HG03571 (cell line): ENCODE results near the gene INPP5A.

Experiments used
- ATAC-seq: cut with Tn5 transposase; IDR thresholded peaks from one replicate; pipeline ENCODE4 v1.9.1; 2021; ENCODE audit not compliant: unreplicated experiment

Gene INPP5A

GRCh38 chr10:132687893-132688579 is 150.4 kb downstream of the INPP5A start:
- no peak for ATAC-seq

- ATAC-seq, result no peak
Observed at GRCh38 chr10:132688580-132689420, 151.2 kb downstream of the INPP5A start.

GRCh38 chr10:132689721-132690360 is 152.3 kb downstream of the INPP5A start:
- ATAC-seq, result no peak

GRCh38 chr10:132690401-132690800 is 152.8 kb downstream of the INPP5A start:
- no peak for ATAC-seq

- ATAC-seq, result no peak
Observed at GRCh38 chr10:132690821-132691610, 153.4 kb downstream of the INPP5A start.

GRCh38 chr10:132691711-132692153 is 154.1 kb downstream of the INPP5A start:
- no peak for ATAC-seq

DNA sequence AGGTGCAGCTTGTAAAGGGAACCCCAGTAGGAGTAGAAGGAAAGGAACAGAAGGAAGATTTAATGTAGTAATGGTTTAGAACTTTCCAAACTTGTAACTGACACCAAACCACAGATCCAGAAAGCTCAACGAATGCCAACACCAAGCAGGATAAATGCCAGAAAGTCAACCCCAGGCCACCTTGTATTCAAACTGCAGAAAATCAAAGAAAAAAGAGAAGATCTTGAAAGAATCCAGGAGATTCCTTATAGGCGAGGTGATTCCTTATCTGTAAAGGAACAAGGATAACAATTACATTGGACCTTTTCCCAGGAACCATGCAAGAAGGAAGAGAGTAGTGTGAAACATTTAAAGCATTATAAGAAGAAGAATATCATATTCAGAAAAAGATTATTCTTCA is 154.7 kb downstream of the INPP5A start:
- no peak for ATAC-seq

GRCh38 chr10:132693676-132694075 is 156.1 kb downstream of the INPP5A start:
- no peak for ATAC-seq

GRCh38 chr10:132696204-132696603 is 158.6 kb downstream of the INPP5A start:
- no peak for ATAC-seq

DNA sequence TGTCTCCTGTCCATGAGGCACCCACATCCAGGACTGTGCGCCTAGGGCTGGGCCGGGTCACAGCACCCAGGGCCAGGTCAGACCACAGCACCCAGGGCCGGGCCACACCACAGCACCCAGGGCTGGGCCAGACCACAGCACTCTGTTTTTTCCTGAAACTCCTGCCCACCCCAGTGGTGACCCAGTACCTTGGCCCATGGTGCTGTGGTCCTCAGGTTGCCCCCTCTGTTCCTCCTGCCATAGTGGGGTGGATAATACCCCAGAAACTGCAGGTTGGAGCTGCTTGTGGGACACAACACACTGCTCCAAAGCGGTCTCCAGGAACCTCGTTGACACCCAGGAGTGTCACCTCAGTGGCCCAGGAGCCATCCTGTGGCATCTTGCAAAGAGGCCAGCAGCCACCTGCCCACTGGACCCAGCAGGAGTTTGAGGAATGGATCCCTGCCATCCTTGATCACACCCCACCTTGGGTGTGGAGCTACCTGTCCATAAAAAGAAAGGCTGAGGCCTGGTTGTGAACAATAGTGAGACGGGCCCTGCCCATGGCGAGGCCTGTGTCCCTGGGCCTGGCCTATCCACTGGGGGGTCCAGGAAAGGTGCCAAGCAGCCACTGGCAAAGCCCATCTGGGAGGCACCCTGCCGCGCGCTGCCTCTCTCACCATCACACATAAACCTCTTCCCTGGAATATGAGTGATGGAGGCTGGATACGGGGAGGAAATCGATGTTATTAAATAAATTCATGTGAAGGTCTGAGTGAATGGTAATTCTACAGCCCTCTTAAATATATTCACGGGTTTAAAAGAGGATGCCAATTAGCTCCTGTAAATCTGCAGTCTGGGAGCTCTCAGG is 159.4 kb downstream of the INPP5A start:
- no peak for ATAC-seq

DNA sequence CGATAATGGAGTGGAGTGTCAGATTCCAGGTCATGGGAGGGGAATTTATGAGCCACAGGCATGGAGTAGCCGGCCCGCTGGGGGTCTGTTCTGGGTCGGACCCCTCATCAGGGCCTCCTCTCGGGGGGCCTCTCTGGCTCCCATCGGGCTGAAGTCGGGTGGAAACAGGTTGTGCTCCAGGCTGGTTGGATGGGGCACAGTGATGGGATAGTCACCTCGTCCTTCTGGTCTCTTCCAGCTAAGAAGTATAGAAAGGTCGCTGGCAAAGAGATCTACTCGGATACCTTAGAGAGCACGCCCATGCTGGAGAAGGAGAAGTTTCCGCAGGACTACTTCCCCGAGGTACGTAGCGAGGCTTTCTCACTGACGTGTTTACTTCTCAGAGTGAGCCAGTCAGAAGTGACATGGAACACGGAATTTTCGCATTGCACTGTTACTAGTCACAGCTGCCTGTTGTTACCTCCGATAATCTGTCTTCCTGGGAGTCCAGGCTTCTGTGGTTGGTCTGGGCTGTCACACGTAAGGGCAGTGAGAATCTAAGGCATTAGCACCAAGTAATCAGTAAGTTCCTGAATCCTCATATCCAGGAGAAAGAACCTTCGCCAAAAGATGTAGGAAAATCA is 160.1 kb downstream of the INPP5A start:
- no peak for ATAC-seq

DNA sequence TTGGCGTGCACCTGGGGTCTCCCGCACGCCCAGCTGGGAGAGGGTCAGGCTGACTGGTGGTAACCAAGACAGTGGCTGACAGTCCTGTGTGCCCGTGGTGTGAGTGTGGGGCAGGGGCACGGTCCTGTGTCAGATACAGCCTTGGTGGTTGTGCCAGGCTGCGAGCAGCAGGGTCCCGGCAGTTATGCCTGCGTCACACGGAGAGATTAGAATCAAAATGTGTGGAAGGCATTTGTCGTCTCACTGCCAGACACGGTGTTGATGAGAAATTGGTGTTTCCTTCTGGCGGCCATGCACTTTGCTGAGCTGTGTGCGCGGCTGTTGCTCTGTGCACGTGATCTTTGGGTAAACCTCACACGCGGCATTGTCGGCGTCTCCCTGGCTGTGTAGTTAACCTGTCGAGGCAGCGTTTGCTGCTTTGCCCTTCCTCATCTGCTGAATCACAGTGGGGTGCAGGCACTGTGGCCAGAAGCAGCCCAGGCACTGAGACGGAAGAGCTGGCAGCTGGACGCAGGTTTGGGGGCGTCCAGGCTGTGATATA is 160.7 kb downstream of the INPP5A start:
- ATAC-seq, result no peak

- ATAC-seq, result no peak
Observed at GRCh38 chr10:132698761-132699391, 161.3 kb downstream of the INPP5A start.

- ATAC-seq, result no peak
Observed at GRCh38 chr10:132699411-132700155, 162.0 kb downstream of the INPP5A start.

DNA sequence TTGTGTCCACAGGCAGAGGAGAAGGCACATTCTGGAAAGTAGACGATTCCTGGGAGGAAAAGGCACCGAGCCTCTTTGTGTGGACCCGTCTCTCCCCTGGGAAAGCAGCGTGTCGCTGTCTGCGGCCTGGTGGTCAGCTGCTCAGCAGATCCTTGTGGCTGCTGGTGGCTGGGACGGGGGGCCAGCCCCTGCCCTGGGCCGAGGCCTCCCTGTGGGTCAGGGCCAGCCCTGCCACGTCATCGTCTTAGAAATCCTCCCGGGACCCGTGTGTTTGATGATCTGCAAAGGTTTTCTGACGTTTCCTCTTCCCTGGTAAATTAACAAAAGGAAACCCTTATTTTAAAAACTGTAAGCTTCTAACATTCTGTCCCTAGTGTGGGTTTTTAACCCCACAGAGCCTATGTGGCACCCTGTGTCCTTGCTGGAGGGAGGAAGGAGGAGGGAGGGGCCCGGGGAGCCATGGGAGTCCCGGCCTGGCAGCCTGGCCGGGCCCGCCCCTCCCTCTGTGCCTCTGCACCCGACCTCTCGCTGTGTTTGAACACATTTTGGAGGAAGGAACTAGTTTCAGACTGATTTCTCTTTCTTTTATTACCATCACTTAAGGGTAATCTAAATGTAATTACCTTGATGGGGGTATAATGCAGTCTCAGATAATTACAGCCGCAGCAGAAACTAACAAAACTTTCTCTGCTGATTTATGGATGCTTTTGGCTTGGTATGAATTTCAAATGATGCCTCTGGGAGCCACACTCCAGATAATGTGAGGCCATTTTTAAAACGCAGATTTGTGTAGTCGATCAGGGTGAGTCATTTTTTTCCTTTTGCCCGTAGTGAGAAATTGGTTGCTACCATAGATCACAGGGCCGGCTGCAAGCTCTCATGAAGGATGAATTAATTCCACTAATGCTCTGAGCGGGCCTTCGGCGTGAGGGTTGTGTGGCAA is 162.8 kb downstream of the INPP5A start:
- no peak for ATAC-seq

- ATAC-seq, result no peak
Observed at GRCh38 chr10:132701099-132701845, 163.7 kb downstream of the INPP5A start.

DNA sequence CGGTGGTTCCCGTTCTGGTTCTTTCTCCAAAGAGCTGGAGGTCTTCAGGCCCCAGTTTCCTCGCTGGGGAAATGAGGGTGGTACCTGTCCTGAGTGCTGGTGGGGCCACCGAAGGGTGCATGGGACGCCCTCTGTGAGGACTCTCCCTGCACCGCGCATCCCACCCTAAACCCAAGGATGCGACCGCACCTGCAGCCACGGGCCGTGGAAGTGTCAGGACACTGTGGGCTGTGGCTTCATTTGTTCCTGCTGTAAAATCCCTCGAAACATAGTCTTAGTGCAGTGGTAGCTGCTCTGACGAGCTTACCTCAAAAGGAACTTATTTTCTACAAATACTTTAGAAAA is 164.2 kb downstream of the INPP5A start:
- no peak for ATAC-seq
